ENCODE results near the gene STK32C.

The STK32C gene

DNA sequence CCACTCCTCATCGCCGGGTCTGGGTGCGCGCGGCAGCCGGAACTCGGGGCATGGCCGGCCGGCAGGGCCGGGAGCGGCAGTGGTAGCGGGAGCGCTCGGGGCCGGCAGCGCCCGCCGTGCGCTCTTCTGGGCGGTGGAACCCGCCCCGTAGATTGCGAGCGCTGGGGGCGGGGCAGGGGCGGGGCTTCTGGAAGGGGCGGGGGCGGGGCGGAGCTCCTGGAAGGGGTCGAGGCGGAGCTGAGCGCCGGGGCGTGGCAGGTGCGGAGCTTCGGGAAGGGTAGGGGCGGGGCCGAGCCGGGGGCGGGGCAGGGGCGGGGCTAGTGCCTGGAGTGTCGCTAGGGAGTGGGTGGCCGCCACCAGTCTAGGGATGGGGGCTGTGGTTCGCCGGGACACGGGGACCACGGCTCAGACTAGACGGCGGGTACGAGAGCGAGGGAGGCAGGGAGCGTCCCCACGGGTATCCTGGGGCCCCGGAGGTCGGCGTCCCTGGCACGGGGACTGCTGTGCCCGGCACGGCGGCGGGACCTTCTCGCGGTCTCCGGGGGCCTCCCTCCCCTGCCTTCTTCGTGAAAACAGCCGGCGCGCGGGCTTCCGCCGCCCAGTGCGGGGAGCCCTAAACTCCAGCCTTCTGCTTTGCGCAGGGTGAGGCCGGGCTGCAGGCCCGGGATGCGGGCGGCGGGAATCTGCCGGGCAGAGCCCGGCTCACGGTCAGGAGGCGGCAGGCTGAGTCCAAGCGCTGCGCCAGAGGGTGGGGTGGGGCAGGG, at the start of gene STK32C:
TSS of gene STK32C (minus strand) at position 128 of the 764 bp plus-strand sequence. CDS start at position 11, 117 bp downstream.
- no peak for FAIRE-seq
- DNase-seq (ENCODE audit: insufficient read length, low spot score): peak; percentile 78
- TF ChIP-seq, protein P1, sequence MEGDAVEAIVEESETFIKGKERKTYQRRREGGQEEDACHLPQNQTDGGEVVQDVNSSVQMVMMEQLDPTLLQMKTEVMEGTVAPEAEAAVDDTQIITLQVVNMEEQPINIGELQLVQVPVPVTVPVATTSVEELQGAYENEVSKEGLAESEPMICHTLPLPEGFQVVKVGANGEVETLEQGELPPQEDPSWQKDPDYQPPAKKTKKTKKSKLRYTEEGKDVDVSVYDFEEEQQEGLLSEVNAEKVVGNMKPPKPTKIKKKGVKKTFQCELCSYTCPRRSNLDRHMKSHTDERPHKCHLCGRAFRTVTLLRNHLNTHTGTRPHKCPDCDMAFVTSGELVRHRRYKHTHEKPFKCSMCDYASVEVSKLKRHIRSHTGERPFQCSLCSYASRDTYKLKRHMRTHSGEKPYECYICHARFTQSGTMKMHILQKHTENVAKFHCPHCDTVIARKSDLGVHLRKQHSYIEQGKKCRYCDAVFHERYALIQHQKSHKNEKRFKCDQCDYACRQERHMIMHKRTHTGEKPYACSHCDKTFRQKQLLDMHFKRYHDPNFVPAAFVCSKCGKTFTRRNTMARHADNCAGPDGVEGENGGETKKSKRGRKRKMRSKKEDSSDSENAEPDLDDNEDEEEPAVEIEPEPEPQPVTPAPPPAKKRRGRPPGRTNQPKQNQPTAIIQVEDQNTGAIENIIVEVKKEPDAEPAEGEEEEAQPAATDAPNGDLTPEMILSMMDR (IDR thresholded peaks at IDR 0.05; ENCODE audit: insufficient read depth, missing control alignments): no peak

DNA sequence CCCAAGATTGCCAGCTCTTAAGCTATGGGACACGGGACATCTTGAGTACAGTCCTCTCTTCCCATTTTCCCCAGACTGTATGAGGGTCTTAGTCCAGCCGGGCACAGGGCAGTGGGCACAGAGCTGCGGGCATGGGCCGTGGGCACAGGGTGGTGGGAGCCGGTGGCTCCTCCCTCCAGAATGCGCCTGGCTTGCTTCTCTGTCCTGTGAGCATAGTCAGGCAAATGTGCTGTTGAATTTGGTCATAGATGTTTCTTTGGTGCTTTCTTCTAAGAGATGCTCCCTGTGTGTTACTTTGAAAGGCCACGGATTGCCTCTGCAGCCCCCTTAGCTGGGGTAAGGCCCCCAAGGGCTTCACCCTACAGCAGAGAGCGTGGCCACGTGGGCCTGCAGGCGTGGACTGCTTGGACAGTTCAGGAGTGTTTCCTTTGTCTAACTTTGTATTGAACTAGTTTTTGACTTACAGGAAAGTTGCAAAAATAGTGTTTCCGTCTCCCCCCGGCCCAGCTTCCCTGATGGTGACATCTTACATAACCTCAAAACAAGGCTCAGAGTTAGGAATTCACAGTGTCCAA, 49.0 kb upstream of the STK32C start:
- TF ChIP-seq, protein P1 (IDR thresholded peaks at IDR 0.05; ENCODE audit: insufficient read depth, missing control alignments): no peak
- DNase-seq (ENCODE audit: insufficient read length, low spot score) (no peak), FAIRE-seq (no peak)

DNA sequence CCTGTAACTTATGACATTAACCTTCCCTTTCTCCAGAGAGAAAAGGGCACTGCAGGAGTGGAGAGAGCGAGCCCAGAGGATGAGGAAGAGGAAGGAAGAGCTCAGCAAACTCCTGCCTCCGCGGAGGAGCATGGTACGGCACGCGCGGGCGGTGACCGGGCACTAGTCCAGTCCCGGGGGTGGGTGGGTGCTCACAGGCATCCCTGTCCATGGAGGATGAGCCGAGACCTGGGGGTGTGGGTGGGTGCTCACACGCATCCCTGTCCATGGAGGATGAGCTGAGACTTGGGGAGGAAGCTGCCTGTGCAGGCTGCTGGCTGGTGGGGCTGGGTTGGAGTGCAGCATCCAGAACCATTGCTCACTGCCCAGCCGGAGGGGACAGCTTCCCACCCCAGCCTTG, 48.0 kb upstream of the STK32C start:
- FAIRE-seq: no peak
- no peak for DNase-seq (ENCODE audit: insufficient read length, low spot score)
- TF ChIP-seq, protein P1 (IDR thresholded peaks at IDR 0.05; ENCODE audit: insufficient read depth, missing control alignments): no peak

DNA sequence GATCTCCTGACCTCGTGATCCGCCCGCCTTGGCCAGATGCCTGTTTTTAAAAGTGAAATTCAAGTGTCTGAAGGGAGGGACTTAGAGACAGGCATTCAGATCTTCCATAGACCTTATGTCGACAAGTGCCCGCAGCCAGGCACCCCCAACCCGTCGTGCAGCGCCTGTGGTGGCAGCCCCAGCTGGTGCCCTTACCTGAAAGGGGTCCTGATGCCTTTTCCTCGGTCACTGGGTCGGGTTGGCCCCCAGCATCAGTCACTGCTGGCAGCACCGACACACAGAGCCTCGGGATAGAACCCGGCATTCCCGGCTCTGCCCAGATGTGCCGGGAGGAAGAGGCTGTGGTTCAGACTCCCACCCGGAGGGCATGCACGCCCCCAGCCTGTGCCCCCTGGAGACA, 47.5 kb upstream of the STK32C start:
- DNase-seq (ENCODE audit: insufficient read length, low spot score): no peak
- TF ChIP-seq, protein P1 (IDR thresholded peaks at IDR 0.05; ENCODE audit: insufficient read depth, missing control alignments): no peak
- no peak for FAIRE-seq

DNA sequence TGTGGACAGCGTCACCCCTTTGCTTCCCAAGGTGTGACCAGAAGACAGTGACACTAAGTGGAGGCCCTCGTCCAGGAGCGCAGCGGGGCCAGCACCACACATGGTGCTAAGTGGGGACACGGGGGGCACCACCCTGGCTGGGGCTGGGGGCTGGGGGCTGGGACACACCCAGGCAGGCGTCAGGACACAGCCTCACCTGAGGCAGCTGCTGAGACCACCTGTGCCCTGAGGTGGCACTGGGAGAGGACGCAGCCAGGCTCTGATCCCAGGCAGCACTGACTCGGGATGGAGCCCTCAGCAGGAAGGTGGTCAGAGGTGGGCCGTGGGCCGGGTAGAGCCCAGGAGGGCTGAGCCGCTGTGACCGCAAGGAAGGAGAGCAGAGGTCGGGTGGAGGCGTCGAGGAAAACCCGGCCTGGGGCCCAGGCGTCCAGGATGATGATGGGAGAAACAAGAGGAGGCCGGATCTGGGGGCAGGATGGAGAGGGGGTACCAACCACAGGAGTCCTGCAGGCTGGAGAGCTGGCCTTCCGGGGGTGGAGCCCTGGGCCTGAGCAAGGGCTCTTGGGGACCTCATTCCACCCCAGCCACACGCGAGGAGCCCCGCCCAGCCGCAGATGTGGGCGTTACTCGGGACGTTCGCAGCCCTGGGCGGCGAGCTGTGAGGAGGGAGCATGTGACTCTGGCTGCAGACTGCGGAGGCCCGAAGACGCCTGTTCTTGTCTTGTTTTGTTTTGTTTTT, 46.8 kb upstream of the STK32C start:
- no peak for DNase-seq (ENCODE audit: insufficient read length, low spot score)
- no peak for FAIRE-seq
- TF ChIP-seq, protein P1 (IDR thresholded peaks at IDR 0.05; ENCODE audit: insufficient read depth, missing control alignments): no peak

DNA sequence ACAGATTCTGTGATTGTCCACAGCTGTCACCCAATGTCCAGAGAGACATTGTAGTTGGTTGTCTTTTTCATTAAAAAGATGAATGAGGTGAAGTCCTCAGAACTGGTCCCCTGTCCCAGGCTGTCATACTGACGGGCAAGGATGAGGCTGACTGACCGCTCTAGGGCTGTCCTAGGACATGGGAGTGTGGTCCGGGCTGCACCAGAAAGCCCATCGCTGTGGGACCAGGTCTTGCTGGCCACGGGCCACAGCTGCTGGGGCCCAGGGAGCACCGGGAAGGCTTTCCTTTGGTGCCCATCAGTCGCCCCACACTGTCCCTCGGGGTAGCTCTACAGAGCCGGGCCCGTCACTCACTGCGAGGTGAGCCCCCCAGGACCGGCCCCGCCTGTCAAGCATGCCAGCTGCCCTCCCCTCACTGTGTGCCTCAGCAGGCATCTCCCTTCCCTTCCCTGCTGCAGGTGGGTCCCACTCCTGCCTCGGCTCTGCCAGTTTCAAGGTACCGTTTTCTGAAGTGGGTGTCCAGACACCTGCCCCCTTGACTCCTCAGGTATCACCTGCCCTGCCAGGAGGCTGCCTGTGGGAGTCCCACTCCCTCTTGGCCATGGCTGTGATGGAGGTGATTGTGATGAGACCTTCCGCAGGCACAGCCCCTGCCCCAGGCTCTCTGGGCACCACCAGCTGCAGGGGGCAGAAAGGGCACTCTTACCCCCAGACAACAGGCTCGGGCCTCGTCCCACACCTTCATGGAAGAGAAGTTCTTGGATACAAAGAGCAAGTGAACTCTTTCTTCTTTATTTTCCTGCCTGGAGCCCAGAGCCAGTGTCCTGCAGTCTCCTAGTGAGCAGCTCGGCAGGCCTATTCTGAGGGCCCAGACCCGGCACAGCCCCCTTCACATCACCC, 46.0 kb upstream of the STK32C start:
- TF ChIP-seq, protein P1 (IDR thresholded peaks at IDR 0.05; ENCODE audit: insufficient read depth, missing control alignments): no peak
- FAIRE-seq (no peak), DNase-seq (ENCODE audit: insufficient read length, low spot score) (no peak)
